Kasumi-1 (cell line): Measurements from ENCODE around the gene FOXO1.

Source experiments
- DNase-seq, 2 experiments: peaks; one replicate each; lab custom pipeline; 2025; lab: John Stamatoyannopoulos, UW

FOXO1 gene

DNA sequence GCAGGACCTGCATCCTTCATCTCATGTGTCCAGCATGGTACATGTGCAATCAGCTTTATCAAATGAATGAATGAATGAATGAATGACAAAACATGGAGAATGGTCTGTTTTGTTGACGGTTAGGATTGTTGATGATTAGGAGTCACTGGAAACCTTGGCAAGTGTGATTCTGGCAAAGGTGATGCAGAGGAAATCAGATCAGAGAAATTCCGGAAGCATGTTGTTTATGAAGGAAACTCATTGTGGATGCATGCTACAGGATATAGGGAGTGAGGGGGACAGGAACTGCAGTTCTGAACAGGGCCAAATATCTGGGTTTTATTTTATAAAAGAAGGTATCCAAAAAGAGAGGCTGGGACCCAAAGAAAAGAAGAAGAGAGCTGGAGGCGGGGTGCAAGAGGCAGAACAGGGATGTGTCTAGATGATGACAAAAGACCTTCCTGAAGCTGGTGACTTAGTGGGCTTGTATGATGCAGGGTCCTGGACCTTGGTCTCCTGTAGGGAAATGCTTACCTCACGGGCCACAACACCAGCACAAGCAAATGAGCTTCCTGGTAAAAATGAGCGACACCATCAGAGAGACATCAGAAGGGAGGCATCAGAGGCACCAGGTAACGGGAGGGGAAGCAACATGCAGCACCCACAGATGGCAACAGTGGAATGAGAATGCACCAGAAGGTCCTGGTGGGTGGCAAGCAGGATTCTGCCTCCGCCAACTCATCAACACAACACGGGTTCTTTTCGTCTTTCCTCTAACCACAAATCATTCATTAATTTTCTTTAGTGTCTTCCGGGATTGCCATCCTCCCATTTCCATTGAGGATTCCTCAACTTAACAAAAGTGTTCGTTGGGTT lies 159.6 kb downstream of the FOXO1 start:
- no peak for DNase-seq
